GM23338 (cell line): ENCODE measurements around the gene BCAS1. TPM values are rescaled to one million over a fixed set of nuclear protein-coding genes. Genes with fewer than 3 reads are reported as not detected.

Experiments
- ATAC-seq: fragments of 200-7000 bp; cut with Tn5 transposase; 3 replicates; pipeline ENCODE4 v1.9.1; 2020
- DNase-seq: peaks from one replicate; pipeline ENCODE4 v3.0.0-alpha.2; 2015; ENCODE audit warnings: low spot score
- H2AFZ ChIP-seq: fragments of 200-600 bp; sonication (generic); 2 replicates; pipeline ENCODE4 v1.8.0; 2016; ENCODE audit warnings: antibody characterized with exemption, mild to moderate bottlenecking, moderate library complexity
- H3F3A ChIP-seq: fragments of 200-600 bp; sonication (generic); replicated peaks from 2 replicates; pipeline ENCODE4 v1.8.0; 2017; ENCODE audit warnings: antibody characterized with exemption, mixed run types, low read depth
- H3K27ac ChIP-seq: fragments of 200-600 bp; sonication (generic); 2 replicates; pipeline ENCODE4 v1.6.1; 2016; ENCODE audit warnings: low read depth
- H3K27me3 ChIP-seq: fragments of 200-600 bp; sonication (generic); 2 replicates; pipeline ENCODE4 v1.8.0; 2016; ENCODE audit warnings: mild to moderate bottlenecking, mixed run types, moderate library complexity; ENCODE audit not compliant: insufficient read depth
- H3K36me3 ChIP-seq: fragments of 200-600 bp; sonication (generic); 2 replicates; pipeline ENCODE4 v1.8.0; 2016; ENCODE audit warnings: mild to moderate bottlenecking; ENCODE audit not compliant: insufficient read depth
- H3K4me1 ChIP-seq: fragments of 200-600 bp; sonication (generic); 2 replicates; pipeline ENCODE4 v1.8.0; 2016; ENCODE audit warnings: mild to moderate bottlenecking, moderate library complexity; ENCODE audit not compliant: insufficient read depth
- H3K4me2 ChIP-seq: fragments of 200-600 bp; sonication (generic); 2 replicates; pipeline ENCODE4 v1.7.1; 2017; ENCODE audit warnings: mixed run types
- H3K4me3 ChIP-seq: fragments of 200-600 bp; sonication (generic); 2 replicates; pipeline ENCODE4 v1.6.1; 2016; ENCODE audit warnings: mixed run types
- H3K79me2 ChIP-seq: fragments of 200-600 bp; sonication (generic); replicated peaks from 2 replicates; pipeline ENCODE4 v1.8.0; 2017; ENCODE audit warnings: mild to moderate bottlenecking; ENCODE audit not compliant: insufficient read depth
- H3K9me2 ChIP-seq: fragments of 200-600 bp; sonication (generic); 2 replicates; pipeline ENCODE4 v1.8.0; 2017; ENCODE audit not compliant: insufficient read depth
- H4K20me1 ChIP-seq: fragments of 200-600 bp; sonication (generic); replicated peaks from 2 replicates; pipeline ENCODE4 v1.8.0; 2017; ENCODE audit warnings: mild to moderate bottlenecking; ENCODE audit not compliant: insufficient read depth
- H3K27ac Mint-ChIP-seq: 2 replicates; pipeline ENCODE4 v1.8.0; 2020; ENCODE audit warnings: inconsistent platforms, mild to moderate bottlenecking, moderate library complexity, mixed read lengths
- H3K27me3 Mint-ChIP-seq: 3 replicates; pipeline ENCODE4 v1.8.0; 2022; ENCODE audit warnings: low read depth, mild to moderate bottlenecking, moderate library complexity, mixed read lengths, inconsistent platforms; ENCODE audit not compliant: insufficient read depth, poor library complexity
- H3K36me3 Mint-ChIP-seq: 3 replicates; pipeline ENCODE4 v1.8.0; 2021; ENCODE audit warnings: low read depth, mild to moderate bottlenecking, inconsistent platforms, moderate library complexity, mixed read lengths
- H3K4me1 Mint-ChIP-seq: 3 replicates; pipeline ENCODE4 v1.8.0; 2020; ENCODE audit warnings: mild to moderate bottlenecking, inconsistent platforms, mixed read lengths
- H3K4me3 Mint-ChIP-seq: 3 replicates; pipeline ENCODE4 v1.8.0; 2021; ENCODE audit warnings: moderate library complexity, mild to moderate bottlenecking, inconsistent platforms, mixed read lengths
- H3K9me3 Mint-ChIP-seq: 3 replicates; pipeline ENCODE4 v1.8.0; 2020; ENCODE audit warnings: moderate library complexity, mild to moderate bottlenecking, inconsistent platforms, mixed read lengths
- CREB1 ChIP-seq: fragments of 250-450 bp; sonication (Bioruptor Pico); IDR thresholded peaks from 2 replicates; pipeline ENCODE4 v1.5.0; 2020; ENCODE audit warnings: low read depth, mild to moderate bottlenecking, moderate library complexity
- CTCF ChIP-seq, 2 experiments: fragments of 200-600 bp in 1 of 2; sonication (generic) in 1 of 2; conservative IDR thresholded peaks; 2 replicates each; pipeline versions ENCODE4 v1.5.1 to v1.6.1; 2016 to 2017; ENCODE audit warnings: antibody characterized with exemption in 2 of 2, low read depth in 2 of 2, mild to moderate bottlenecking in 2 of 2, moderate library complexity in 1 of 2
- EZH2 ChIP-seq: fragments of 200-600 bp; sonication (generic); IDR thresholded peaks from one replicate; pipeline ENCODE4 v1.8.0; 2017; ENCODE audit warnings: antibody characterized with exemption, mild to moderate bottlenecking, low read depth; ENCODE audit not compliant: unreplicated experiment
- EZH2phosphoT487 ChIP-seq: fragments of 200-600 bp; sonication (generic); IDR thresholded peaks from one replicate; pipeline ENCODE4 v1.8.1; 2018; ENCODE audit warnings: antibody characterized with exemption; ENCODE audit not compliant: unreplicated experiment
- JUNB ChIP-seq: IDR thresholded peaks from one replicate; pipeline ENCODE4 v1.6.1; 2016; ENCODE audit warnings: antibody characterized with exemption; ENCODE audit not compliant: unreplicated experiment
- POLR2AphosphoS5 ChIP-seq: IDR thresholded peaks from 2 replicates; pipeline ENCODE4 v1.6.1; 2016; ENCODE audit warnings: antibody characterized with exemption, low read depth
- STAT1 ChIP-seq: IDR thresholded peaks from one replicate; pipeline ENCODE4 v1.6.1; 2016; ENCODE audit warnings: antibody characterized with exemption; ENCODE audit not compliant: unreplicated experiment
- ZNF114 ChIP-seq: fragments of 250-450 bp; sonication (Bioruptor Pico); IDR thresholded peaks from 2 replicates; pipeline ENCODE4 v1.5.0; 2020; ENCODE audit warnings: mild to moderate bottlenecking, moderate library complexity
- ZNF331 ChIP-seq: fragments of 250-450 bp; sonication (Bioruptor Pico); IDR thresholded peaks from 2 replicates; pipeline ENCODE4 v1.5.0; 2020; ENCODE audit warnings: low read depth, mild to moderate bottlenecking, moderate library complexity
- ZNF462 ChIP-seq: fragments of 250-450 bp; sonication (Bioruptor Pico); IDR thresholded peaks from 2 replicates; pipeline ENCODE4 v1.5.0; 2020; ENCODE audit warnings: mild to moderate bottlenecking, moderate library complexity
- polyA plus RNA-seq: library from polyadenylated mRNA; unstranded; fragments of >200 nt; fragmentation: Nextera tagmentation; extraction: Ambion mirVana; gene quantifications from 2 replicates; pipeline ENCODE4 v1.2.1, GENCODE V29; 2016
- total RNA-seq: library from RNA; depleted of rRNA; stranded (reverse); fragments of >200 nt; shearing (Covaris generic); gene quantifications from 2 replicates; pipeline ENCODE4 v1.2.3, GENCODE V29; 2014
- TF ChIP-seq, protein P1 (sequence below): IDR thresholded peaks from 2 replicates; pipeline ENCODE4 v1.6.1; 2016; ENCODE audit warnings: antibody characterized with exemption
- TF ChIP-seq, protein P2 (sequence below): IDR thresholded peaks from one replicate; pipeline ENCODE4 v1.6.1; 2018; ENCODE audit warnings: antibody characterized with exemption; ENCODE audit not compliant: unreplicated experiment

The BCAS1 gene
- total and polyA plus RNA-seq, 2 experiments from 2014 or later: 0.17 to 0.19 TPM

- no peaks in the 10 kb centered on the region for H3K9me3 Mint-ChIP-seq
Measured at GRCh38 chr20:54091120-54091480, 20.7 kb upstream of the BCAS1 start.

More at GRCh38 chr20:54091120-54091480, 20.7 kb upstream of the BCAS1 start:
- Histone ChIP-seq H3K4me3 (no peak overlapping the region), H4K20me1 (no peaks in the 10 kb centered on the region), H3K79me2 (no peaks in the 10 kb centered on the region), H2AFZ (no peak overlapping the region), H3K9me2 (0 out of 2 replicates have a peak, but pooled peaks cover 4% of the 10 kb centered on the region), H3K4me1 (no peaks in the 10 kb centered on the region), H3K27ac (no peak overlapping the region), H3F3A (no peaks in the 10 kb centered on the region), H3K36me3 (no peaks in the 10 kb centered on the region), H3K4me2 (no peak overlapping the region), H3K27me3 (no peaks in the 10 kb centered on the region)
- TF ChIP-seq, protein P1, sequence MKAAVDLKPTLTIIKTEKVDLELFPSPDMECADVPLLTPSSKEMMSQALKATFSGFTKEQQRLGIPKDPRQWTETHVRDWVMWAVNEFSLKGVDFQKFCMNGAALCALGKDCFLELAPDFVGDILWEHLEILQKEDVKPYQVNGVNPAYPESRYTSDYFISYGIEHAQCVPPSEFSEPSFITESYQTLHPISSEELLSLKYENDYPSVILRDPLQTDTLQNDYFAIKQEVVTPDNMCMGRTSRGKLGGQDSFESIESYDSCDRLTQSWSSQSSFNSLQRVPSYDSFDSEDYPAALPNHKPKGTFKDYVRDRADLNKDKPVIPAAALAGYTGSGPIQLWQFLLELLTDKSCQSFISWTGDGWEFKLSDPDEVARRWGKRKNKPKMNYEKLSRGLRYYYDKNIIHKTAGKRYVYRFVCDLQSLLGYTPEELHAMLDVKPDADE: no peak
- no peak for TF ChIP-seq POLR2AphosphoS5
- TF ChIP-seq EZH2: no peak
- TF ChIP-seq EZH2phosphoT487: no peak
- no peak for TF ChIP-seq ZNF331 (CRISPR knock-in tag)
- TF ChIP-seq CREB1 (CRISPR knock-in tag): no peak
- TF ChIP-seq JUNB: no peak
- no peak for TF ChIP-seq CTCF (conservative IDR thresholded peaks at IDR 0.05; ENCODE audit: low read depth in 2 of 2)
- TF ChIP-seq ZNF114 (CRISPR knock-in tag): no peak
- TF ChIP-seq, protein P2, sequence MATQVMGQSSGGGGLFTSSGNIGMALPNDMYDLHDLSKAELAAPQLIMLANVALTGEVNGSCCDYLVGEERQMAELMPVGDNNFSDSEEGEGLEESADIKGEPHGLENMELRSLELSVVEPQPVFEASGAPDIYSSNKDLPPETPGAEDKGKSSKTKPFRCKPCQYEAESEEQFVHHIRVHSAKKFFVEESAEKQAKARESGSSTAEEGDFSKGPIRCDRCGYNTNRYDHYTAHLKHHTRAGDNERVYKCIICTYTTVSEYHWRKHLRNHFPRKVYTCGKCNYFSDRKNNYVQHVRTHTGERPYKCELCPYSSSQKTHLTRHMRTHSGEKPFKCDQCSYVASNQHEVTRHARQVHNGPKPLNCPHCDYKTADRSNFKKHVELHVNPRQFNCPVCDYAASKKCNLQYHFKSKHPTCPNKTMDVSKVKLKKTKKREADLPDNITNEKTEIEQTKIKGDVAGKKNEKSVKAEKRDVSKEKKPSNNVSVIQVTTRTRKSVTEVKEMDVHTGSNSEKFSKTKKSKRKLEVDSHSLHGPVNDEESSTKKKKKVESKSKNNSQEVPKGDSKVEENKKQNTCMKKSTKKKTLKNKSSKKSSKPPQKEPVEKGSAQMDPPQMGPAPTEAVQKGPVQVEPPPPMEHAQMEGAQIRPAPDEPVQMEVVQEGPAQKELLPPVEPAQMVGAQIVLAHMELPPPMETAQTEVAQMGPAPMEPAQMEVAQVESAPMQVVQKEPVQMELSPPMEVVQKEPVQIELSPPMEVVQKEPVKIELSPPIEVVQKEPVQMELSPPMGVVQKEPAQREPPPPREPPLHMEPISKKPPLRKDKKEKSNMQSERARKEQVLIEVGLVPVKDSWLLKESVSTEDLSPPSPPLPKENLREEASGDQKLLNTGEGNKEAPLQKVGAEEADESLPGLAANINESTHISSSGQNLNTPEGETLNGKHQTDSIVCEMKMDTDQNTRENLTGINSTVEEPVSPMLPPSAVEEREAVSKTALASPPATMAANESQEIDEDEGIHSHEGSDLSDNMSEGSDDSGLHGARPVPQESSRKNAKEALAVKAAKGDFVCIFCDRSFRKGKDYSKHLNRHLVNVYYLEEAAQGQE: no peak
- no peak for TF ChIP-seq ZNF462 (CRISPR knock-in tag)
- TF ChIP-seq STAT1: no peak
- DNase-seq (no peak), ATAC-seq (no peak)
- no peaks in the 10 kb centered on the region for H3K4me1 Mint-ChIP-seq
- no peaks in the 10 kb centered on the region for H3K36me3 Mint-ChIP-seq
- no peak overlapping the region for H3K27ac Mint-ChIP-seq
- H3K27me3 Mint-ChIP-seq: no peaks in the 10 kb centered on the region
- no peak overlapping the region for H3K4me3 Mint-ChIP-seq
